GM12878 (cell line): Measurements from ENCODE around the gene BCAP29. TPM values are rescaled to one million over a fixed set of nuclear protein-coding genes. Genes with fewer than 3 reads are reported as not detected.

ENCODE experiments used
- ATAC-seq: fragments of 200-7000 bp; cut with Tn5 transposase; 3 replicates; pipeline ENCODE4 v1.9.1; 2020; ENCODE audit warnings: mild to moderate bottlenecking, moderate library complexity
- BruUV-seq: library from RNA; stranded (reverse); fragments of 400-500 nt; replicated peaks from 2 replicates; lab custom pipeline; 2021; lab: Mats Ljungman, UMichigan
- CTCF ChIA-PET: fragments of 300-600 bp; sonication (Branson Sonifier 250); formaldehyde crosslinking; extraction: SDS; loops from one replicate; lab custom pipeline; 2021; ENCODE audit warnings: inconsistent platforms; lab: Yijun Ruan, JAX
- POLR2A ChIA-PET: fragments of 350-600 bp; formaldehyde crosslinking; extraction: SDS; loops from one replicate; lab custom pipeline; 2021; ENCODE audit warnings: inconsistent platforms; lab: Charles Lee
- RAD21 ChIA-PET: fragments of 300-600 bp; sonication (Branson Sonifier 250); formaldehyde crosslinking; loops from one replicate; lab custom pipeline; 2023; ENCODE audit warnings: antibody characterized with exemption; ENCODE audit not compliant: unreplicated experiment; lab: Charles Lee
- SMC1A ChIA-PET: fragments of 300-600 bp; sonication (Branson Sonifier 250); formaldehyde crosslinking; loops from one replicate; lab custom pipeline; 2023; ENCODE audit not compliant: unreplicated experiment, uncharacterized antibody; lab: Charles Lee
- DNase-seq: peaks from one replicate; pipeline ENCODE4 v3.0.0-alpha.2; 2011; ENCODE audit warnings: low read depth, low spot score
- FAIRE-seq: peaks from 3 replicates; lab custom pipeline; 2011; peaks lifted over from hg19 to GRCh38; lab: Jason Lieb, UNC
- H2AFZ ChIP-seq: 2 replicates; pipeline ENCODE4 v1.6.0; 2011; ENCODE audit warnings: low read depth, low read length, control low read depth; ENCODE audit not compliant: control insufficient read depth
- H3K27ac ChIP-seq: 2 replicates; pipeline ENCODE4 v1.5.1; 2011; ENCODE audit warnings: control low read depth; ENCODE audit not compliant: control insufficient read depth, insufficient read depth
- H3K27me3 ChIP-seq, 2 experiments: replicated peaks in 1 of 2; 2 replicates each; pipeline versions ENCODE4 v1.6.0 to v1.6.1; 2011; ENCODE audit warnings: low read length in 1 of 2; ENCODE audit not compliant: control insufficient read depth in 2 of 2, insufficient read depth in 2 of 2
- H3K36me3 ChIP-seq, 2 experiments: 2 replicates each; pipeline ENCODE4 v1.5.1; 2011; ENCODE audit warnings: low read length in 1 of 2; ENCODE audit not compliant: control insufficient read depth in 2 of 2, insufficient read depth in 2 of 2
- H3K4me1 ChIP-seq: 2 replicates; pipeline ENCODE4 v1.6.1; 2011; ENCODE audit warnings: mild to moderate bottlenecking, low read length, moderate library complexity, mixed read lengths; ENCODE audit not compliant: control insufficient read depth, insufficient read depth
- H3K4me2 ChIP-seq: 2 replicates; pipeline ENCODE4 v1.6.0; 2011; ENCODE audit warnings: control low read depth; ENCODE audit not compliant: control insufficient read depth, insufficient read depth
- H3K4me3 ChIP-seq: fragments of 200-600 bp; sonication (generic); 2 replicates; pipeline ENCODE4 v1.5.1; 2016
- H3K79me2 ChIP-seq: 2 replicates; pipeline ENCODE4 v1.6.0; 2011; ENCODE audit warnings: low read length; ENCODE audit not compliant: control insufficient read depth, insufficient read depth
- H3K9ac ChIP-seq: 2 replicates; pipeline ENCODE4 v1.8.0; 2011; ENCODE audit warnings: low read length, control low read depth, mixed read lengths; ENCODE audit not compliant: control insufficient read depth, insufficient read depth
- H3K9me3 ChIP-seq: replicated peaks from 3 replicates; pipeline ENCODE4 v1.5.1; 2011; ENCODE audit warnings: mild to moderate bottlenecking, low read length; ENCODE audit not compliant: control insufficient read depth, insufficient read depth
- H4K20me1 ChIP-seq: 2 replicates; pipeline ENCODE4 v1.6.0; 2011; ENCODE audit not compliant: control insufficient read depth, insufficient read depth
- BMI1 ChIP-seq: fragments of 450-650 bp; IDR thresholded peaks from 2 replicates; pipeline ENCODE4 v1.6.1; 2016; ENCODE audit warnings: mild to moderate bottlenecking, moderate library complexity, borderline replicate concordance
- CBX3 ChIP-seq: fragments of 200-600 bp; sonication (generic); IDR thresholded peaks from 2 replicates; pipeline ENCODE4 v1.6.1; 2016; ENCODE audit warnings: low read depth, borderline replicate concordance
- CREB1 ChIP-seq: IDR thresholded peaks from 2 replicates; pipeline ENCODE4 v1.6.1; 2012; ENCODE audit warnings: low read depth, mild to moderate bottlenecking, inconsistent platforms
- ESRRA ChIP-seq: IDR thresholded peaks from 2 replicates; pipeline ENCODE4 v1.6.1; 2012; ENCODE audit warnings: mild to moderate bottlenecking, low read length, improper control_type of control experiment
- HDGF ChIP-seq: fragments of 450-650 bp; IDR thresholded peaks from 2 replicates; pipeline ENCODE4 v1.6.1; 2016; ENCODE audit warnings: antibody characterized with exemption
- MYB ChIP-seq: fragments of 150-350 bp; IDR thresholded peaks from 2 replicates; pipeline ENCODE4 v1.6.1; 2014; ENCODE audit warnings: mild to moderate bottlenecking, low read depth, low read length, borderline replicate concordance
- NFYA ChIP-seq: IDR thresholded peaks from 2 replicates; pipeline ENCODE4 v1.6.1; 2011; ENCODE audit warnings: low read depth, mild to moderate bottlenecking, low read length, improper control_type of control experiment, borderline replicate concordance
- NR2C1 ChIP-seq: fragments of 450-650 bp; IDR thresholded peaks from 2 replicates; pipeline ENCODE4 v1.6.1; 2017; ENCODE audit warnings: antibody characterized with exemption, mild to moderate bottlenecking, moderate library complexity
- NRF1 ChIP-seq: conservative IDR thresholded peaks from 2 replicates; pipeline ENCODE4 v1.6.1; 2011; ENCODE audit warnings: mild to moderate bottlenecking, low read depth, low read length, improper control_type of control experiment
- RCOR1 ChIP-seq: conservative IDR thresholded peaks from 2 replicates; pipeline ENCODE4 v1.6.1; 2012; ENCODE audit warnings: low read depth, low read length, improper control_type of control experiment
- RFX5 ChIP-seq: IDR thresholded peaks from 2 replicates; pipeline ENCODE4 v1.6.1; 2011; ENCODE audit warnings: low read depth, low read length, improper control_type of control experiment
- RUNX3 ChIP-seq: IDR thresholded peaks from 2 replicates; pipeline ENCODE4 v1.6.1; 2012; ENCODE audit warnings: low read length, inconsistent platforms
- TCF12 ChIP-seq: IDR thresholded peaks from 2 replicates; pipeline ENCODE4 v1.6.1; 2011; ENCODE audit warnings: low read depth, mild to moderate bottlenecking, low read length
- WGBS: methylation state at CpG from one replicate; pipeline ENCODE4 v1.1.6; 2016; ENCODE audit warnings: low lambda C conversion rate; ENCODE audit not compliant: insufficient replicate concordance, insufficient coverage; ENCODE audit errors: missing lambda C conversion rate; 5-methylcytosine and 5-hydroxymethylcytosine counted together
- in situ Hi-C: fragments of 300-500 bp; cut with MboI; formaldehyde crosslinking; loops from 9 replicates; pipeline ENCODE4 v1.14.3; 2018; ENCODE audit warnings: mixed read lengths
- intact Hi-C: fragments of 100-400 bp; cut with micrococcal nuclease; formaldehyde crosslinking; loops from one replicate; pipeline ENCODE4 v1.14.2; 2022; ENCODE audit not compliant: unreplicated experiment
- polyA plus RNA-seq, 11 experiments: library from polyadenylated mRNA; depleted of rRNA in 4 of 11; unstranded in 6 of 11; stranded (reverse) in 5 of 11; fragments of >200 nt; fragmentation: Nextera tagmentation in 4 of 11; fragmentation: Illumina TruSeq in 1 of 11; extraction: Ambion mirVana in 4 of 11; extraction: Trizol in 1 of 11; gene quantifications; 1 replicate in 1 of 11; 2 replicates in 10 of 11; pipeline versions ENCODE4 v1.2.1 to v1.2.3, GENCODE V29; 2011 to 2016; ENCODE audit warnings: inconsistent platforms in 2 of 11, missing spikeins in 2 of 11, low read depth in 1 of 11
- total RNA-seq, 4 experiments: library from RNA; depleted of rRNA in 3 of 4; stranded (reverse); fragments of >200 nt in 3 of 4; fragmentation: Illumina TruSeq in 1 of 4; extraction: Trizol in 1 of 4; gene quantifications; 2 replicates each; pipeline versions ENCODE4 v1.2.1 to v1.2.3, GENCODE V29; 2013 to 2021
- TF ChIP-seq, protein P1 (sequence below): IDR thresholded peaks from 2 replicates; pipeline ENCODE4 v1.6.1; 2011; ENCODE audit warnings: mild to moderate bottlenecking, low read depth, low read length, moderate library complexity; ENCODE audit not compliant: insufficient replicate concordance
- TF ChIP-seq, protein P2 (sequence below): IDR thresholded peaks from 2 replicates; pipeline ENCODE4 v1.6.1; 2012; ENCODE audit warnings: low read depth, low read length, improper control_type of control experiment
- TF ChIP-seq, protein P3 (sequence below): fragments of 450-650 bp; IDR thresholded peaks from 2 replicates; pipeline ENCODE4 v1.6.1; 2017; ENCODE audit warnings: mild to moderate bottlenecking

The BCAP29 gene
- total and polyA plus RNA-seq, 10 of the 15 experiments (the other 5 are each of a cell fraction or from before 2014, with no cell fraction given) = 26.5 to 58.5 (median 34.8) TPM

DNA sequence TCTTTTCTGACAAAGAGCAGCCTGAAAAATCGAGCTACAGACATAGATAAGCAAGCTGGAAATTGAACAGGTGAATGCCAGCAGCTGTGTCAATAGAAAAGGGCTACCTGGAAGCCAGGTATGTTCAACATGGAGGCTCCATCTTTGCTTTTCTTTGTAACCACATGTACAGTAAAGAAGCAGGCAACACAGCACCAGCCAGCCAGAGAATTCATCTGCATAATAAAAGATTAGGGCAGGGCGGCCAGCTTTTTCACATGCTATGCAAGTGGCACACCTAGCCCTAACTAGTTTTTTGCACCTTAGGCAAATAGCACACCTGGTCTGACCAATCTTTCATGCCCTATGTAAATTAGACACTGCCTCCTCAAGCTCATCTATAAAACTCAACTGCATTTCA lies 42.0 kb upstream of the BCAP29 start (continued):
- TF ChIP-seq, protein P1, sequence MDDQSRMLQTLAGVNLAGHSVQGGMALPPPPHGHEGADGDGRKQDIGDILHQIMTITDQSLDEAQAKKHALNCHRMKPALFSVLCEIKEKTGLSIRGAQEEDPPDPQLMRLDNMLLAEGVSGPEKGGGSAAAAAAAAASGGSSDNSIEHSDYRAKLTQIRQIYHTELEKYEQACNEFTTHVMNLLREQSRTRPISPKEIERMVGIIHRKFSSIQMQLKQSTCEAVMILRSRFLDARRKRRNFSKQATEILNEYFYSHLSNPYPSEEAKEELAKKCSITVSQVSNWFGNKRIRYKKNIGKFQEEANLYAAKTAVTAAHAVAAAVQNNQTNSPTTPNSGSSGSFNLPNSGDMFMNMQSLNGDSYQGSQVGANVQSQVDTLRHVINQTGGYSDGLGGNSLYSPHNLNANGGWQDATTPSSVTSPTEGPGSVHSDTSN = no peak

DNA sequence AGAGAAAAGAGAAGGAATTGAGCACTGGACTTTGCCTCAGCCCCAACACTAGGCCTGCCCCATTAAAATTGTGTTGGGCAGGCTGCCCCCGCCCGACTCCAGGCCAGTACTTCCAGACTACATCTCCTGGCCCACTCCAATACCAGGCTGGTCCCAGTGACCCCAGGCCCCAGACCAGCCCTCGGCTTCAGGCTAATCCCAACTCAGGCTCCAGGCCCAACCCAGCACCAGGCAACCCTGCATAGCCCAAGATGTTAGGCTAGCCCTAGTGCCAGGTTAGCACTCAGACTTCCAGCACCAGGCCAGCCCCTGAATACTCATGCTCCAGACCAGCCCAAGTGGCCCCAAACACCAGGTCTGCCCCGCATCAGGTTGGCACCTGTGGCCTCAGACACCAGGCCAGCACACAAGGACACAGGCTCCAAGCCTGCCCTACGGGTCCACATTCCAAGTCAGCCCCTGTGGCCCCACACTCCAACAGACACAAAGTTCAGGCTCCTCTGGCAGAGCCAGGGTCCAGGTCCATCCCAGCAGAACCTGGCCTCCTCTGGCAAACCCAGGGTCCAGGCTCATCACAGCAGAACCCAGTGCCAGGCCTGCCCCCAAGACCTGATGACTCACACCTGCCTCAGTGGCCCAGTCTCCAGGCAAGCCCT lies 36.6 kb upstream of the BCAP29 start:
- RAD21 ChIA-PET = no interaction called here
- no TSS peak for BruUV-seq
- H2AFZ ChIP-seq = no peak overlapping the region
- peaks cover 3 to 20% of the 10 kb centered on the region in 2 experiments for H3K36me3 ChIP-seq
- H3K79me2 ChIP-seq = no peaks in the 10 kb centered on the region
- no peak overlapping the region for H3K9ac ChIP-seq
- WGBS = 100% methylated on average over 5 of the region's 5 CpGs
- DNase-seq (no peak), ATAC-seq (no peak), FAIRE-seq (no peak)
- no peak overlapping the region for H3K4me2 ChIP-seq
- H4K20me1 ChIP-seq = no peaks in the 10 kb centered on the region
- H3K9me3 ChIP-seq = peaks cover 13% of the 10 kb centered on the region; the same call in 2 of the 3 replicates
- H3K27ac ChIP-seq = no peak overlapping the region
- TF ChIP-seq TCF12 = no peak
- TF ChIP-seq RFX5 = no peak
- no peak for TF ChIP-seq NRF1
- TF ChIP-seq, protein P2, sequence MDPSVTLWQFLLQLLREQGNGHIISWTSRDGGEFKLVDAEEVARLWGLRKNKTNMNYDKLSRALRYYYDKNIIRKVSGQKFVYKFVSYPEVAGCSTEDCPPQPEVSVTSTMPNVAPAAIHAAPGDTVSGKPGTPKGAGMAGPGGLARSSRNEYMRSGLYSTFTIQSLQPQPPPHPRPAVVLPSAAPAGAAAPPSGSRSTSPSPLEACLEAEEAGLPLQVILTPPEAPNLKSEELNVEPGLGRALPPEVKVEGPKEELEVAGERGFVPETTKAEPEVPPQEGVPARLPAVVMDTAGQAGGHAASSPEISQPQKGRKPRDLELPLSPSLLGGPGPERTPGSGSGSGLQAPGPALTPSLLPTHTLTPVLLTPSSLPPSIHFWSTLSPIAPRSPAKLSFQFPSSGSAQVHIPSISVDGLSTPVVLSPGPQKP = no peak
- no peak for TF ChIP-seq RCOR1
- no peak for TF ChIP-seq NFYA
- TF ChIP-seq HDGF = no peak
- no peak for TF ChIP-seq MYB
- no peak for TF ChIP-seq CBX3
- TF ChIP-seq BMI1 = no peak
- TF ChIP-seq, protein P3, sequence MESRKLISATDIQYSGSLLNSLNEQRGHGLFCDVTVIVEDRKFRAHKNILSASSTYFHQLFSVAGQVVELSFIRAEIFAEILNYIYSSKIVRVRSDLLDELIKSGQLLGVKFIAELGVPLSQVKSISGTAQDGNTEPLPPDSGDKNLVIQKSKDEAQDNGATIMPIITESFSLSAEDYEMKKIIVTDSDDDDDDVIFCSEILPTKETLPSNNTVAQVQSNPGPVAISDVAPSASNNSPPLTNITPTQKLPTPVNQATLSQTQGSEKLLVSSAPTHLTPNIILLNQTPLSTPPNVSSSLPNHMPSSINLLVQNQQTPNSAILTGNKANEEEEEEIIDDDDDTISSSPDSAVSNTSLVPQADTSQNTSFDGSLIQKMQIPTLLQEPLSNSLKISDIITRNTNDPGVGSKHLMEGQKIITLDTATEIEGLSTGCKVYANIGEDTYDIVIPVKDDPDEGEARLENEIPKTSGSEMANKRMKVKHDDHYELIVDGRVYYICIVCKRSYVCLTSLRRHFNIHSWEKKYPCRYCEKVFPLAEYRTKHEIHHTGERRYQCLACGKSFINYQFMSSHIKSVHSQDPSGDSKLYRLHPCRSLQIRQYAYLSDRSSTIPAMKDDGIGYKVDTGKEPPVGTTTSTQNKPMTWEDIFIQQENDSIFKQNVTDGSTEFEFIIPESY = no peak
- no peak for TF ChIP-seq NR2C1
- TF ChIP-seq CREB1 = no peak
- no peak for TF ChIP-seq RUNX3
- TF ChIP-seq ESRRA = no peak
- in situ Hi-C loops = no loop called here
- intact Hi-C loops = no loop called here
- H3K4me1 ChIP-seq = no peaks in the 10 kb centered on the region
- H3K27me3 ChIP-seq = no peaks in the 10 kb centered on the region
- SMC1A ChIA-PET = no interaction called here
- H3K4me3 ChIP-seq = no peak overlapping the region
- POLR2A ChIA-PET = no interaction called here
- CTCF ChIA-PET = no interaction called here
